Caco-2 (cell line): ENCODE results near the gene CLPTM1L. TPM values are rescaled to one million over a fixed set of nuclear protein-coding genes. Genes with fewer than 3 reads are reported as not detected.
"Not testable (repeated sequence)": the region's sequence is repeated elsewhere in the genome, so short reads cannot be mapped to it uniquely, and the experiment has no call there.

Experiments
- BruUV-seq: library from RNA; stranded (reverse); fragments of 400-500 nt; replicated peaks from 2 replicates; lab custom pipeline; 2021; lab: Mats Ljungman, UMichigan
- CTCF ChIA-PET: fragments of 300-600 bp; sonication (Branson Sonifier 250); formaldehyde crosslinking; loops from one replicate; lab custom pipeline; 2022; ENCODE audit warnings: antibody characterized with exemption; lab: Charles Lee
- POLR2A ChIA-PET: fragments of 300-600 bp; sonication (Branson Sonifier 250); formaldehyde crosslinking; loops from one replicate; lab custom pipeline; 2022; ENCODE audit warnings: antibody characterized with exemption; lab: Charles Lee
- DNase-seq, 2 experiments: peaks; one replicate each; pipeline versions ENCODE4 v3.0.0 to v3.0.0-alpha.2; 2020 to 2022
- H3K27me3 ChIP-seq: replicated peaks from 2 replicates; pipeline ENCODE4 v1.6.0; 2011; ENCODE audit warnings: low read length; ENCODE audit not compliant: control insufficient read depth, insufficient read depth
- H3K36me3 ChIP-seq: 2 replicates; pipeline ENCODE4 v1.5.1; 2011; ENCODE audit warnings: low read length; ENCODE audit not compliant: control insufficient read depth, insufficient read depth
- H3K4me1 ChIP-seq: fragments of 250-450 bp; sonication (Bioruptor Pico); 2 replicates; pipeline ENCODE4 v1.5.1; 2020; ENCODE audit warnings: mild to moderate bottlenecking
- H3K4me3 ChIP-seq: 2 replicates; pipeline ENCODE4 v1.5.1; 2011; ENCODE audit warnings: low read depth, mild to moderate bottlenecking, control low read depth, low read length
- H3K9me3 ChIP-seq: fragments of 250-450 bp; sonication (Bioruptor Pico); 2 replicates; pipeline ENCODE4 v1.5.1; 2020; ENCODE audit warnings: mild to moderate bottlenecking, moderate library complexity
- H3K27ac Mint-ChIP-seq: one replicate; pipeline ENCODE4 v1.8.0; 2022; ENCODE audit warnings: mixed read lengths; ENCODE audit not compliant: unreplicated experiment
- H3K27me3 Mint-ChIP-seq: one replicate; pipeline ENCODE4 v1.8.0; 2022; ENCODE audit warnings: mixed read lengths; ENCODE audit not compliant: insufficient read depth, unreplicated experiment
- H3K36me3 Mint-ChIP-seq: one replicate; pipeline ENCODE4 v1.8.0; 2022; ENCODE audit warnings: mild to moderate bottlenecking, mixed read lengths; ENCODE audit not compliant: insufficient read depth, unreplicated experiment
- H3K4me1 Mint-ChIP-seq: one replicate; pipeline ENCODE4 v1.8.0; 2022; ENCODE audit warnings: low read depth, mixed read lengths; ENCODE audit not compliant: unreplicated experiment
- H3K4me3 Mint-ChIP-seq: one replicate; pipeline ENCODE4 v1.8.0; 2022; ENCODE audit warnings: mild to moderate bottlenecking, moderate library complexity, mixed read lengths; ENCODE audit not compliant: unreplicated experiment
- H3K9me3 Mint-ChIP-seq: one replicate; pipeline ENCODE4 v1.8.0; 2022; ENCODE audit warnings: mixed read lengths; ENCODE audit not compliant: unreplicated experiment
- CTCF ChIP-seq, 2 experiments: fragments of 200-600 bp in 1 of 2; IDR thresholded peaks; 1 replicate in 1 of 2; 2 replicates in 1 of 2; pipeline versions ENCODE4 v1.5.1 to v1.8.0; 2011 to 2022; ENCODE audit warnings: antibody characterized with exemption in 1 of 2, control low read depth in 1 of 2, inconsistent platforms in 1 of 2, low read depth in 1 of 2, low read length in 1 of 2, mild to moderate bottlenecking in 1 of 2, moderate library complexity in 1 of 2; ENCODE audit not compliant: insufficient read depth in 1 of 2, severe bottlenecking in 1 of 2, unreplicated experiment in 1 of 2
- intact Hi-C: fragments of 100-400 bp; cut with micrococcal nuclease; formaldehyde crosslinking; loops from one replicate; pipeline ENCODE4 v1.10.0; 2022; ENCODE audit not compliant: unreplicated experiment
- total RNA-seq: library from RNA; stranded (reverse); gene quantifications from 2 replicates; pipeline ENCODE4 v1.2.3, GENCODE V29; 2022

CLPTM1L gene
- total RNA-seq, 1 experiment from 2014 or later, result 114 TPM

- no peak for DNase-seq
- H3K27me3 ChIP-seq, result no peaks in the 10 kb centered on the region
- Mint-ChIP-seq H3K4me3 (peak overlapping the region; percentile 88), H3K36me3 (peaks cover 47% of the 10 kb centered on the region), H3K9me3 (no peaks in the 10 kb centered on the region), H3K4me1 (peaks cover 6% of the 10 kb centered on the region), H3K27ac (peak overlapping the region; percentile 69), H3K27me3 (no peaks in the 10 kb centered on the region)
- H3K36me3 ChIP-seq, result peaks cover 2% of the 10 kb centered on the region; the same call in 1 of the 2 replicates
- H3K4me3 ChIP-seq, result peak overlapping the region; percentile 78
- TF ChIP-seq CTCF (IDR thresholded peaks at IDR 0.05; ENCODE audit: insufficient read depth in 1 of 2, low read depth in 1 of 2, low read length in 1 of 2, severe bottlenecking in 1 of 2, unreplicated experiment in 1 of 2), result no peak
- no TSS peak for BruUV-seq
- H3K9me3 ChIP-seq, result no peaks in the 10 kb centered on the region
- CTCF ChIA-PET, result no interaction called here
- POLR2A ChIA-PET, result no interaction called here
- intact Hi-C loops, result no loop called here
- no peaks in the 10 kb centered on the region for H3K4me1 ChIP-seq
Measured at GRCh38 chr5:1345876-1346626, 1.2 kb upstream of the CLPTM1L start.

GRCh38 chr5:1343931-1344901, 683 bp downstream of the CLPTM1L start:
- ChIA-PET POLR2A (no interaction called here), CTCF (interaction anchor here (0.6 to 0.7 kb wide), 2 partner anchors 127 to 136 kb away, joined by 3 to 6 read pairs; no protein-coding TSS in a partner anchor)
- H3K27me3 ChIP-seq, result no peaks in the 10 kb centered on the region
- DNase-seq, result peak in 1 of 2 experiments; percentile 32
- no peaks in the 10 kb centered on the region for H3K4me1 ChIP-seq
- Mint-ChIP-seq H3K4me3 (peak overlapping the region; percentile 88), H3K27ac (peak overlapping the region; percentile 62), H3K9me3 (no peaks in the 10 kb centered on the region), H3K27me3 (no peaks in the 10 kb centered on the region), H3K4me1 (peaks cover 6% of the 10 kb centered on the region), H3K36me3 (peaks cover 51% of the 10 kb centered on the region)
- peak in 1 of 2 experiments; percentile 4 for TF ChIP-seq CTCF (IDR thresholded peaks at IDR 0.05; ENCODE audit: insufficient read depth in 1 of 2, low read depth in 1 of 2, low read length in 1 of 2, severe bottlenecking in 1 of 2, unreplicated experiment in 1 of 2)
- no peaks in the 10 kb centered on the region for H3K9me3 ChIP-seq
- H3K36me3 ChIP-seq, result peaks cover 3% of the 10 kb centered on the region
- intact Hi-C loops, result no loop called here
- TSS peak; percentile 72 for BruUV-seq
- peak overlapping the region; percentile 78 for H3K4me3 ChIP-seq

- intact Hi-C loops, result no loop called here
- no peak overlapping the region for H3K27ac Mint-ChIP-seq
- no peak for DNase-seq
- peaks cover 52% of the 10 kb centered on the region for H3K36me3 Mint-ChIP-seq
- CTCF ChIA-PET, result no interaction called here
- H3K4me3 Mint-ChIP-seq, result peak overlapping the region; percentile 88
- Histone ChIP-seq H3K4me3 (no peak overlapping the region), H3K27me3 (no peaks in the 10 kb centered on the region), H3K9me3 (no peaks in the 10 kb centered on the region), H3K36me3 (peaks cover 3% of the 10 kb centered on the region), H3K4me1 (no peaks in the 10 kb centered on the region)
- POLR2A ChIA-PET, result no interaction called here
- TF ChIP-seq CTCF (IDR thresholded peaks at IDR 0.05; ENCODE audit: insufficient read depth in 1 of 2, low read depth in 1 of 2, low read length in 1 of 2, severe bottlenecking in 1 of 2, unreplicated experiment in 1 of 2), result no peak
- H3K4me1 Mint-ChIP-seq, result peaks cover 6% of the 10 kb centered on the region
- H3K9me3 Mint-ChIP-seq, result no peaks in the 10 kb centered on the region
- BruUV-seq, result no TSS peak
- H3K27me3 Mint-ChIP-seq, result no peaks in the 10 kb centered on the region
Measured at GRCh38 chr5:1343315-1343751, 1.6 kb downstream of the CLPTM1L start.

GRCh38 chr5:1342711-1343110, 2.2 kb downstream of the CLPTM1L start:
- H3K27ac Mint-ChIP-seq, intact Hi-C loops, DNase-seq, H3K27me3 ChIP-seq, H3K4me1 ChIP-seq, H3K9me3 ChIP-seq, H3K9me3 Mint-ChIP-seq, POLR2A ChIA-PET, BruUV-seq, H3K4me1 Mint-ChIP-seq, H3K27me3 Mint-ChIP-seq, H3K4me3 ChIP-seq, H3K36me3 ChIP-seq: not testable (repeated sequence)
- CTCF ChIA-PET, result interaction anchor here (0.7 kb wide), 1 partner anchor 11 kb away, joined by 4 read pairs; no protein-coding TSS in a partner anchor
- peaks cover 58% of the 10 kb centered on the region for H3K36me3 Mint-ChIP-seq
- peak overlapping the region; percentile 88 for H3K4me3 Mint-ChIP-seq
